Fibroblast of villous mesenchyme (primary cell): Measurements from ENCODE around the gene SLIT3. TPM values are rescaled to one million over a fixed set of nuclear protein-coding genes. Genes with fewer than 3 reads are reported as not detected.

Source experiments
- DNase-seq: peaks from one replicate; pipeline ENCODE4 v3.0.0-alpha.2; 2010; ENCODE audit warnings: low read depth
- H3K4me3 ChIP-seq: 2 replicates; pipeline ENCODE4 v1.5.1; 2011; ENCODE audit warnings: low read depth, mild to moderate bottlenecking, low read length
- CTCF ChIP-seq: IDR thresholded peaks from 2 replicates; pipeline ENCODE4 v1.5.1; 2012; ENCODE audit warnings: low read depth, mild to moderate bottlenecking, low read length; ENCODE audit not compliant: insufficient read depth
- total RNA-seq: library from RNA; depleted of rRNA; stranded (reverse); fragments of >200 nt; gene quantifications from 2 replicates; pipeline ENCODE4 v1.2.3, GENCODE V29; 2012

Gene SLIT3
- total RNA-seq, 1 donor = under 0.01 TPM

GRCh38 chr5:168755548-168756093, 545.3 kb downstream of the SLIT3 start:
- DNase-seq = no peak
- no peak for TF ChIP-seq CTCF
- H3K4me3 ChIP-seq = no peak overlapping the region

- no peak for TF ChIP-seq CTCF
- no peak for DNase-seq
- H3K4me3 ChIP-seq = no peak overlapping the region
These were observed 547.2 kb downstream of the SLIT3 start for GRCh38 chr5:168753691-168754254.

GRCh38 chr5:168752416-168753190, 548.3 kb downstream of the SLIT3 start:
- no peak overlapping the region for H3K4me3 ChIP-seq
- no peak for TF ChIP-seq CTCF
- no peak for DNase-seq

GRCh38 chr5:168752012-168752411, 548.9 kb downstream of the SLIT3 start:
- TF ChIP-seq CTCF = no peak
- H3K4me3 ChIP-seq = no peak overlapping the region
- no peak for DNase-seq

GRCh38 chr5:168750926-168751325, 550.0 kb downstream of the SLIT3 start:
- DNase-seq = no peak
- no peak overlapping the region for H3K4me3 ChIP-seq
- TF ChIP-seq CTCF = no peak

GRCh38 chr5:168749391-168750100, 551.4 kb downstream of the SLIT3 start:
- no peak for DNase-seq
- no peak overlapping the region for H3K4me3 ChIP-seq
- TF ChIP-seq CTCF = no peak
